ENCODE results near the gene TRPM3. TPM values are rescaled to one million over a fixed set of nuclear protein-coding genes. Genes with fewer than 3 reads are reported as not detected.
"Not testable (repeated sequence)": the region's sequence is repeated elsewhere in the genome, so short reads cannot be mapped to it uniquely, and the experiment has no call there.

Gene TRPM3
- total RNA-seq, 1 experiment from 2014 or later: 0.09 TPM

DNA sequence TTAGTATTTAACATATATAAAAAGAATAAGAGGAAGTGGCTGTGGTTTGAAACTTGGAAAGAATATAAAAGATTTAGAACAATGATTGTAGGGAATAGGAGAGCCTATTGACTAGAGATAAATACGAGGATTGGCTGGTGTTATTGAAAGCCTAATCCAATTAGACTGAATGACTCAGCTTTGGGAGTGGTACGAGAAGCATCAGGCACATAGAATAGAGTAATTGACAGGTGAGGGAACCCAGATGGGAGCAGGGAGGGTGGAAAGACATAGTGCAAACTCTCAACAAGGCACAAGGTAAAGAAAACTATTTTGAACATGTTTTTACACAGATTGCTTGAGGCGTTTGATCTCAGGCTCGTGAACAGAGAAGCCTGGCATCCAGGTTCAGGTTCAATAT is 368.1 kb downstream of the TRPM3 start:
- DNase-seq (ENCODE audit: low spot score): no peak

DNA sequence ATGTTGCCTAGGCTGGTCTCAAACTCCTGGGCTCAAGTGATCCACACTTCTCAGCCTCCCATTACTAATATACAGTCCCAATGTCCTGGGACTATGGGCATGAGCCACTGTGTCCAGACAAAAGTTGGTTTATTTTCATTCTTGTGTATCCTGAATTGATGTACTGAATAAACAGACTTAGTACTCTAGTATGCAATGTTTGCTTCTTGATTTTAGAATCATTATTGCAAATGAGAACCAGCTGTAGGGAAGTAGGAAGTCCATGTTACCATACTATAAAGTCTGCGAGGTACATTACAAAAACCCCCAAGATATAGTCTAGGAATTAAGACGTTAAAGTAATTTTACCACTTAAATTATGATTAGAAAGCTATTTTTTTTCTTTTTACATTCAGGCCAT is 372.4 kb downstream of the TRPM3 start:
- DNase-seq (ENCODE audit: low spot score): no peak

DNA sequence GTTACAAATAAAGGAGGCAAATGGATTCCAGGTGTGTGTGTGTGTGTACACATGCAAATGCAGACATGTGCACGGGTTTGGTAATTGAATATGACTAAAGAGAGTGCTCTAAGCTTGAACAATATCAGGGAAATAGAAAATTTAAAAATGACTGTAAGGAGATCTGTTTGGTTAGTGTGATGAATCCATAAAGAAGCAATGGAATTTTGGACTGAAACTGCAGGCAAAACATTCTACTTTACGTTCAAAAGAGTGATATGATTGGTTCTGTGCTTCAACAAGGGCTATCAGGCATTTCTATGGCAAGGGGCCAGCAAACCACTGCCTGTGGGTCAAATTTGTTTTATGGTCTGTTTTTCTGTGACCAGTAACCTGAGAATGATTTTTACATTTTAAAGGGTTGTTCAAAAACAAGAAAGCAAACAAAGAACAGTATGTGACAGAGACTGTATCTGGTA is 374.1 kb downstream of the TRPM3 start:
- DNase-seq (ENCODE audit: low spot score): no peak

DNA sequence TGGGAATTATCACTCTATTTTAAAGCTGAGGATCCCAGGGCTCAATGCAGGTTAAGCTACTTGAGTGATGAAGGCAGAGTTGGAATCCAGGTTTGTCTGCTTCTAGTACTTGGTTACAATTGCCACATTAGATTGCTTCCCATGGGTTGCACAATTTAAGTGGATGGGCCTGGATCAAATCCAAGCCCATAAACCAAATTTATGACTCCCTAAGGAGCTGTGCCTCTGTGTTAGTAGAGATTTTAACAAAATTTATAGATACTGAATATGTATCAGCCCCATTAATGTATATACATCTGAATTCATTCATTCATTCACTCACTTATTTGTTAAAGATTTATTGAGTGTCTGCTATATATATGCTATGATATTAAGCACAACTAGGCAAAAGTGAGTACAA is 374.7 kb downstream of the TRPM3 start:
- no peak for DNase-seq (ENCODE audit: low spot score)

DNA sequence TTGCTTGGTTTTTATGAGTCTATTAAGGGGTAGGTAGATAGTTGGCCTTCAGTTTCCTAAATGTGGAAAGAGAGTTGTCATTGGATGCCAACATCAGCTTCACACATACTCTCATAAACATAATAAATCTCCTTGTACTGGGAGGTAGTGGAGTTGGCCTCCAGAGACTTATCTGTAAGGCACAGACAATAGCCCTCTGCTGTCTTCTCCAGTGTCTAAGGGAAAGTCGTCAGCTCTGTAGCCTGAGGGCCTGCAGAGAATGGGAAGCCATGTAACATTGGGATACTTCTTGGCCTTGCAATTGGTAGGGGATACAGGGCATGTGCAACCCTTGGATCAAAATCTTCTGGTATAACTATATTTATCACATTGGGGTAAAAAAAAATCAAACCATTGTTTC is 375.1 kb downstream of the TRPM3 start:
- no peak for DNase-seq (ENCODE audit: low spot score)

DNA sequence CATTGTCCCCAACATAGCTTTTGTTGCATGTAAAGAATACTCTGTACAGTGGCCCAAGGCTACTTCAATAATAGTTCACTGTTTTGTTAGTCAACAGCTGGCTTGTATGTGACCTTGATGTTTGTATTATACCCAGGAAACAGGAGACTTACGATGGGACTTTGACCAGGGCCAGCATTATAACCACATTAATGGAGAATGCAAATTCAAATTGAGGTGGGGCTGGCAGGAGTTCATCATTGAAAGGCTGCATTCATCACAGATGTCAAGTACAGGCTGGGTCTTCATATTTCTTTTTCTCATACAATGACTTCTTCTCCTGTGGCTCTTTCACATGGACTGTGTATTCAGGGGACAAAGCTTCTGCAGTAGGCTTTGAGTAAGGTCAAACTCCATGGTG is 396.6 kb downstream of the TRPM3 start:
- DNase-seq (ENCODE audit: low spot score): not testable (repeated sequence)

DNA sequence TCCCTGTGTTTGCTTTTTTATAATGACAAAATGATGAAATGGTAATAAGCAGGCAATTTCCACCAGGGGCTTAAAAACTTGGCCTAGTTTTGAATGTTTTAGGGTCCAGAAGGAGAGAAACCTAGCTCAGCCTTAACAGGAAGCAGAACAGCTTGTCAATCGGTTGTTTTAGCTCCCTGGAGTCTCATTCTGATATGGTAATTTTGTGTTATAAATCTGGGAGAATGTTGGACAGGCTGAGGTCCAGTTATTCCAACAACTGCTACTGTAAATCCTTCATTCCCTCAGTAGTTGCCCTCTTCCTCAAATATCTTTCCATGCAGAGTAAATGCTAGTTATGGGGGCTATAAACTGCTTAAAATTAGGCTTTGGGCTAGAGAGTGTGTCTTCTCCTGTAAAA is 397.4 kb downstream of the TRPM3 start:
- not testable (repeated sequence) for DNase-seq (ENCODE audit: low spot score)

DNA sequence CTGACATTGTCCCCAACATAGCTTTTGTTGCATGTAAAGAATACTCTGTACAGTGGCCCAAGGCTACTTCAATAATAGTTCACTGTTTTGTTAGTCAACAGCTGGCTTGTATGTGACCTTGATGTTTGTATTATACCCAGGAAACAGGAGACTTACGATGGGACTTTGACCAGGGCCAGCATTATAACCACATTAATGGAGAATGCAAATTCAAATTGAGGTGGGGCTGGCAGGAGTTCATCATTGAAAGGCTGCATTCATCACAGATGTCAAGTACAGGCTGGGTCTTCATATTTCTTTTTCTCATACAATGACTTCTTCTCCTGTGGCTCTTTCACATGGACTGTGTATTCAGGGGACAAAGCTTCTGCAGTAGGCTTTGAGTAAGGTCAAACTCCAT is 414.6 kb downstream of the TRPM3 start:
- DNase-seq (ENCODE audit: low spot score): not testable (repeated sequence)

DNA sequence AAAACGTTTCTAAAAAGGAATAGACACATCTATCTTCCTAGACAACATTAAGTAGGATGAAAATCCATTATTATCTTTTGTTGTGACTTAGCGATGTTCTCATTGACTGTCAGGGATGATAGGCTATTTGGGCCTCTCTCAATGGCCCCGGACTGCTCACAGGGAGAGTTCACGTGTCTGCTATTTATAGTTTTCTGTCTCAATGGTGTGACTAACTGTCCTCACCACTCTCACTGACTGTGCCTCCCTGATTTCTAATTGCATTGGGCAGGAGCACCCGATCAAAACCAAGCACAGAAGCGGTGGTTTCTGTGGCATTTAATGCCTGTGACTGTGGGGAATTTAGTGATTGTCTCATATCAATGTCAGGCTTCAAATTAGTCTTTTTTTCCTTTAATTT is 420.3 kb downstream of the TRPM3 start:
- DNase-seq (ENCODE audit: low spot score): no peak

DNA sequence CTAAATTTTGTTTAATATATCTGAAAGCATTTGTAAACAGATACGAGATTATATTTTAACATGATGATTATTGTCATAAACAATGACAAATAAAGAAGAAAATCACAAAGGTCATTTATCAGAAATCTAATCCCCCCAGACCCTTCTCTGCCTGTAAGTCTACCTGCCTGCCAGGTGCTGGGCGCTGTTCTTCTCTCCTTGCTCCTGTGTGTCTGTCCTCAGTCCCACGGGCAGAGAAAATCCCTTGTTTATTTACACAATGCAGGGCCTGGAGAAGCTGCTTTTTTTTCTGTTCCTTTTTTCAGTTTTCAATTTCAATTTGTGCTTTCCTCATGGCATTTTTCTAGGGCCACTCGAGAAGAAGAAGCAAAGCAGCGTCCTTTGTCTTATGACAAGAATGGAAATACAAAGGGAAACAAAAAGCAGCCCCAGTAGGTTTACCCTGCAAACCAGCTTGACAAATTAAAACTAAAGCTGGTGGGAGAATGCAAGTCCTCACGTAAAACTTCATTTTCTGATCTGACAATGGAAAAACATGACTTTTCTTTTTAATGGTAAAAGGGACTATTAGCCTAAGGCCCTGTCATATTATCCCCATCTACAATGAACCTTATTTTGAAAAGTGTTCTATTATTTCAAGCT is 424.6 kb downstream of the TRPM3 start:
- DNase-seq (ENCODE audit: low spot score): no peak

DNA sequence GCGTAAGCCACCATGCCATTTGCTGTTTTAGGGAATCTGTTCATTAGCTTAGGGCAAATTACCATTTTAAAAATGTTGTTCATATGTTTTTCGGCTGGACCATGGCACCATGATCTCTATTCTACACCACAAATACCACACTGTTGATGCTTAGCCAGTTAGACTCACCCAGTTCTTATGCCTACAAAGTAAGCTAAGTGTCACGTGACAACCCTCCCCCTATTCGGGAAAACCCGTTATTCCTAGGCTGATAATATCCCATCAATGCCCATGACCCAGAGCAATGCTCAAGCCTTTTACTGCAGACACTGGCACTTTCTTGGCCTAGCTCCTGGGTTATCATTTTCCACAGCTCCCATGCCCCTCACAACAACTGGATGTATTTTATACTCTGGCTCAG is 426.7 kb downstream of the TRPM3 start:
- no peak for DNase-seq (ENCODE audit: low spot score)

DNA sequence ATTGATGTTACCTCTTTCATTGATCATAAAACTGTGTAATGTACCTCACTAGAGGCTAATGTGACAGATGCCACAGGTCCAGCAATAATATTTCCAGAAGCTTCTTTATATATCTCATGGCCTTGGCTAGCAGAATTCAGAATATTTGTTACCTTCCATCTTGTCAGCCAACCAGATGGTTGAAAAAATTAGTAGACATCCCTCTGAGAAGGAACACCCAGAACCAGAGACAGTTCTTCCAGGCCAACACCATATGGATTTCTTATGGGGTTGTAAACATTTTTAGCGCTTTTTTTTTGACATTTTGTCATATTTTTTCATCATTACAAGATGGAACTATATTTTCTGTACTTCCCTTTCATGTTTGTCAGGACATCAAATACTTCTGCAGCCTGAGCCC is 428.2 kb downstream of the TRPM3 start:
- DNase-seq (ENCODE audit: low spot score): no peak

DNA sequence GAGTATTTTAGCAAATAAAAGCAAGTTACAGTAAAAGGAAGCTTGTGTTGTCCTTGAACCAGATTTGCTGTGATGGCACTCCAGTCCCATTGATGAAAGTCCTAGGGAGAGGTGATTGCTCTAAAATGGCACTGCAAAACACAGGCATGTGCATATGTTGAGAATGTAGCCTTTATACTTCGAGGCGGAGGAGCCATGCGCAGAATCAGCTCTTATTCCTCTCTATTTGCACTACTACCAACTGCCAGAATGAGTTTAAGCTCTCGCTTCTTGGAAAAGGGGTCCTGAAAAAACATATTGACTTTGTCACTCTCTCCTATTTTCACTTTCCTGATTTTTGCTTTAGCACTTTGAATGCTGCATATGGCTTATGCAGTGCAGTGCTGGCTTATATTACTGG is 429.0 kb downstream of the TRPM3 start:
- DNase-seq (ENCODE audit: low spot score): no peak

DNA sequence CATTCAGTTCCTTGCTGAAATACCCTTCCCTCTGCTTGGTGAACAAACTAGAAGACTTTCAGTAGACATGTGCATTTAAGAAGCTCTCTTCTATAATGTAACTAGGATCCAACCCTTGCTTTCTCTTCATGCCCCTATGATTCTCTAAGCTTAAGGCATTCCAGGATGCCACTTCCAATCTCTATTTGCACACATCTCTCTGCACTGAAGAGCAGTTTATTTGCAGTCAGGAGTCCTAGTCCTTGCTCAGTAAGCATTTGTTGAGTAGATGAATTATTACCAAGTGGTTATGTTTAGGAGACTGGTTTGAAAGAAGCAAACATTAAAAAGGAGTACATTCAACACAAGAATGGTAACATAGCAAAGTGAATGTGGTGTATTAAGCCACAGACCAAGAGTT is 432.7 kb downstream of the TRPM3 start:
- no peak for DNase-seq (ENCODE audit: low spot score)

DNA sequence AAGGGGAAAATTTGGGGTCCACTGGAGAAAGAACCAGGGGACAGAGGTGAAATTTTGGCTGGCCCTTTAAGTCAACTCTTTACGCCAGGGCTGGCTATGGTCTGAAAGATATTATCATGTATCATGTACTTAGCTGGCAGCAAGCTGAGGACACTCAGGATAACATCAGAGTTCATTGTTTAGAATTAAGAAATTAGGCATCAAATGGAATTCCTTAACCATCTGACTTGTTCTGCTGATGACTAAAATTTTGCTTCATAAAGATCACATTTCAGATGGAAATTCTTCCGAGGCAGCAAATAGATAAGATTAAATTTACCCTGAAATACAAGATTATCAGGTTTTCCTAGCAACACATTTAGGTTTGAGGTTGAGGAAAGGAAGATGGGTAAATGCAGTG is 437.6 kb downstream of the TRPM3 start:
- DNase-seq (ENCODE audit: low spot score): no peak

DNA sequence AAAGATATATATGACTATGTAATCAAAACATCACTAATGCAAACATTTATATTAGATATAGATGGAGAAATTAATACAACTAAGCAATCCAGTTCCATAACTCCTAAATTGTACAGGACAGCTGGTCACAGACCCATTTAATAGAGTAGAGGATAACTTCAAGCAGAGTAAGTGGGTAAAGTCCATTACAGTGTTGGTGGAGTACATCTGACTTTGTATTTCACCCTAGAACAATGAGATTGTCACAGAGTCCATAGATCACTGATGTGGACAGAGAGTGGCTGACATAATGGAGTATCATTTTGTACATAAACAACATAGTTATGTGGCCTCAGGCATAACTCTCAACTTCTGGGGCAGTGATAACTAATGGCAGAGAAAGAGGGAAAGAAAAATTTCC is 439.1 kb downstream of the TRPM3 start:
- no peak for DNase-seq (ENCODE audit: low spot score)

DNA sequence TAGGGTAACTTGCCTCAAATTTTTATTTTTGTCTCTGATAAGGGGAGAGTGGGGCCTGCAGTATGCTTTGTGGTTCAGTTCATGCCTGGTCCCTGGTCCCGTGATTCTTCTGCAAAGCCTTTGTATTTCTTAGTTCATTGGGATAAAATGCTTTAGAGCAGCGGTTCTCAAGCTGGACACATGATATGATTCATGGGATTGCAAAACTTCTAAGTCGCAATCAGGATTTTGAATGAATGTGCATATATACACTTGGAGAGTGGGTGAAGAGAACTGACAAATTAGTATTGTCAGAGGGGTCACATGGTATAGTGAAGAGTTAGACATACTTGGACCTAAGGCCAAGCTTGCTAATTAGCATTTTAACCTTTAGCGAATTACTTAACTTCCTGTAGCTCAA is 441.6 kb downstream of the TRPM3 start:
- no peak for DNase-seq (ENCODE audit: low spot score)

DNA sequence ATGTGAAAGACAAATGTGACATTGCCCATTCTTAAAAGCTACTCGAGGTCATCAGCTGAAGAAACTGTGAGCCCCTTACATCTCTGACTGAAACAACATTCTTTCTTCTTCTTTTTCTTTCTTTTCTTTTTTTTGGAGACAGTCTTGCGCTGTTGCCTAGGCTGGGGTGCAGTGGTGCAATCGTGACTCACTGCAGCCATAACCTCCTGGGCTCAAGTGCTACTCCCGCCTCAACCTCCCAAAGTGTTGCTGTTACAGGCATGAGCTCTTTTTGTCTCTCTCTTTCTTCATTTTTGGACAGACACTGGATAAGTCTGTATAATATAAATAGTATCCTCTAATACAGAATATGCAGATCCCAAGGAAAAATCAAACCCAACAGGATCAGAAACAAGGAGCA is 443.3 kb downstream of the TRPM3 start:
- no peak for DNase-seq (ENCODE audit: low spot score)

DNA sequence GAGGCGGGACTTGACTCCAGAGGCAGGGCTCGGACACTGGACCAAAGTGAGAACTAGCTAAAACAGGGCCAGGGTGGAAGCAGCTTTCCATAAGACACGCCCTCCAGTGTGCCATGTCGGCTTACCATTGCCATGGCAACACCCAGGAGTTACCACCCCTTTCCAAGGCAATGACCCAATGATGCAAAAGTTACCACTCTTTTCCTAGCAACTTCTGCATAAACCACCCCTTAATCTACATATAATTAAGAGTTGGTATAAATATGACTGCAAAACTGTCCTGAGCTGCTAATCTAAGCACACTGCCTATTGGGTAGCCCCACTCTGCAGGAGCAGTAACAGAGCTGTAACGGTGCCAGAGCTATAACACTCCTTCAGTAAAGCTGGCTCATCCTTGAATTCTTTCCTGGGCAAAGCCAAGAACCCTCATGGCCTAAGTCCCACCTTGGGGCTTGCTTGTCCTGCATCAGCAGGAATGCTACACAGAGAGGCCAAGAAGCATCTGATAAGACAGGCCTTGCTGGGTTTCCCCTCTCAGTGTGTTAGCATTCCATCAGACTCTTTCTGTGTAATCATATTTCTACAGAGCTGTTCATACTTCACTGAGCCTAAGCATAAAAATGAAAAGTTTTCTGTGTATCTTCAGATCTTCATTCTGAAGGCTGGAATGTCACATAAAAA is 444.2 kb downstream of the TRPM3 start:
- no peak for DNase-seq (ENCODE audit: low spot score)

DNA sequence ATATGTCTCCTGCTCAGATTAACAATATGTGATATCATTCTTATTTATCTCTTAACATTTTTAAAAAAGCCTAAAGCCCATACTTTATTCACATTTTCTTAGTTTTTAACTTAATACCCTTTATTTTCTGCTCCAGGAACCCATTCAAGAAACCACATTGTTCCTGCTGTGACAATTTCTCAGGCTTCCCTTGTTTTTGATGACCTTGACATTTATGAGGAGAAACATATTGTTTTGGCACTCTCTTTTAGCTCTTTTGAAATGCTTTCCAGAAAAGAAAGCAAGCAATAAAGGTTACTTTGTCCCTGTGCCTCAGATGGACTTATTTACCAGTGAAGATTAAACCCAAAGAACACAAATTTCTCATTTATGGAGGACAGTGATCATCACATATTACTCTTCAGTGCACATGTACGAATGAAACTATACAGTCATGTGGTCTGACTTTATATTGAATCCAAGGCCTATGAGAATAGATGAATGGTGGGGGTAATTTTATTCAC is 445.5 kb downstream of the TRPM3 start:
- no peak for DNase-seq (ENCODE audit: low spot score)

DNA sequence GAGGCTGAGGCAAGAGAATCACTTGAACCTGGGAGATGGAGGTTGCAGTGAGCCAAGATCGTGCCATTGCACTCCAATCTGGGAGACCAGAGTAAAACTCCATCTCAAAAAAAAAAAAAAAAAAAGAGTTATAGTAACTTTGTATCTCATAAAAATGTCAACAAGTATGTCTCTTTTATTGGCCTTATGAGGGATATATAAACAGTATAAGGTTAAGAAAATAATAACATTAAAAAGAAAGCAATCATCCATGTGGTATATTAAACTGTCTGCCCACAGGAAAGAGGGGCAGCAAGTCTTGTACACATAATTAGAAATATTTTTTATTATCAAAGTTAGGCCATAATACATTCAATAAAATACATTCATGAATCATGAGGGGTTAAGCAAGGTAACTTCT is 447.6 kb downstream of the TRPM3 start:
- DNase-seq (ENCODE audit: low spot score): no peak

DNA sequence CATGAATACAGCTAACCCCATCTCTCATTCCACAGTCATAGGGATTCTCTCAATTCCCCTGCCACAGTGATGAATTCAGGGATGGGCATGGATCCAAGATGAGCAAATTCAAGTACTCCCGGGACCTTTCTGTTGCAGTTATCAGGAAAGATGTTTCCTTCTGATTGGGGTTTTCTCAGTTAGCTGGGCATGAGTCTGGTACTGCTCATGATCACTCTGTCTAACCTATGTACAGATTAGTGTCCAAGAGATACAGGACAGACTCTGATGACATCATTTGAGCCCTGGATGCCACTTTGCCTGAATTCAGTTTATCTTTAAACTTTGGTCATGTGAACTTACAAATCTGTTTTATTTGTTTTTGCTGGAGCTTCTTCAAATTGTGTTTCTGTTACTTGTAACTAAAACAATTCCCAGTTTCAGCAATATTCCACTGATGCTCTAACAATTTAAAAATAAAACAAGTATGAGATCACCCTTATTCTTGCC is 449.2 kb downstream of the TRPM3 start:
- DNase-seq (ENCODE audit: low spot score): no peak

DNA sequence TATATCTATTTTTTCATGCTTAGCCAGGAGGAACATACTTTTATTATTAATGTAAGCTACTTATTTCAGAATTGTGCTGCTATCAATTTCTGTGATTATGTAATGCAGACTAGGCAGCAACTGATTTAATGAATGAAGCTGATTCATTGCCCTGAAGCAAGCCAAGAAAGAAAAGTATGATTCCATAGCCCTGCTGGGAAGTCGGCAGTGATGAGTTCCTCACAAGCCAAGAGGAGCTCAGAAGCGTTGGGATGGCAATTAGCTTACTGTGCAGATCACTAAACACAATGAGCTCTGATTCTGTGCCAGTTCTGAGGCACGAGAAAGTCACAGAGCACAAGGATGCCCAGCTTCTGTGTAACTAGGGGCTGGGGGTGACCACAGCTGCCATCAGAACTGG is 452.7 kb downstream of the TRPM3 start:
- no peak for DNase-seq (ENCODE audit: low spot score)

Data from A172 (cell line).